Activated CD4-positive, alpha-beta T cell treated with anti-CD3 and anti-CD28 coated beads, Interleukin-2, Interleukin-4, amounts not matched to agents 100 ng/mL and 50 ng/mL, durations not matched to agents 16 hours and 8 hours (primary cell): Measurements from ENCODE around the gene PCNA.
A peak's percentile ranks its signal among the peaks of the same experiment; 100 is the strongest.

Experiments used
- DNase-seq: peaks from one replicate; pipeline ENCODE4 v3.0.0-alpha.2; 2020; ENCODE audit warnings: low spot score

PCNA gene

DNA sequence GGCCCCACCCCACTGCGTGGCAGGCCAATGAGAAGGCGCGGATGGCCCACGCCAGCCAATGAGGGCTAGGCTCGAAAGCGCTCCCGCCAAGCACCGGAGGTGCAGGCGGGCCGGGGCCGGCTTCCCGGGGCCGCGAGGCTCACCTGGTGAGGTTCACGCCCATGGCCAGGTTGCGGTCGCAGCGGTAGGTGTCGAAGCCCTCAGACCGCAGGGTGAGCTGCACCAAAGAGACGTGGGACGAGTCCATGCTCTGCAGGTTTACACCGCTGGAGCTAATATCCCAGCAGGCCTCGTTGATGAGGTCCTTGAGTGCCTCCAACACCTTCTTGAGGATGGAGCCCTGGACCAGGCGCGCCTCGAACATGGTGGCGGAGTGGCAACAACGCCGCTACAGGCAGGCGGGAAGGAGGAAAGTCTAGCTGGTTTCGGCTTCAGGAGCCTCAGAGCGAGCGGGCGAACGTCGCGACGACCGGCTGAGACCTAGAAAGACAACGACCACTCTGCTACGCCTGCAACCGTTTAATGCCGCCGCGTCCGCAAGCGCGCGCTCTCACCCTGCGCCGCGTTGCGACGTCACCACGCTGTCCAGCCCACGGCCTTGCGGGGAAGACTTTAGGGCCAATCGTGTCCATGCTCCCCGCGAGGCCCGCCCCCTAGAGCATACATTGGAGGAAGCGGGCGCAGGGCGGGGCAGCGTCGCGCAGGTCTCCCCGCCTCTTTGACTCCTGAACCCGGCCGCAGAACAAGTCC, at the start of gene PCNA:
TSS of gene PCNA (minus strand) at position 524 of the 750 bp plus-strand sequence. CDS start at position 364, 160 bp downstream.
- DNase-seq: peak; percentile 98

DNA sequence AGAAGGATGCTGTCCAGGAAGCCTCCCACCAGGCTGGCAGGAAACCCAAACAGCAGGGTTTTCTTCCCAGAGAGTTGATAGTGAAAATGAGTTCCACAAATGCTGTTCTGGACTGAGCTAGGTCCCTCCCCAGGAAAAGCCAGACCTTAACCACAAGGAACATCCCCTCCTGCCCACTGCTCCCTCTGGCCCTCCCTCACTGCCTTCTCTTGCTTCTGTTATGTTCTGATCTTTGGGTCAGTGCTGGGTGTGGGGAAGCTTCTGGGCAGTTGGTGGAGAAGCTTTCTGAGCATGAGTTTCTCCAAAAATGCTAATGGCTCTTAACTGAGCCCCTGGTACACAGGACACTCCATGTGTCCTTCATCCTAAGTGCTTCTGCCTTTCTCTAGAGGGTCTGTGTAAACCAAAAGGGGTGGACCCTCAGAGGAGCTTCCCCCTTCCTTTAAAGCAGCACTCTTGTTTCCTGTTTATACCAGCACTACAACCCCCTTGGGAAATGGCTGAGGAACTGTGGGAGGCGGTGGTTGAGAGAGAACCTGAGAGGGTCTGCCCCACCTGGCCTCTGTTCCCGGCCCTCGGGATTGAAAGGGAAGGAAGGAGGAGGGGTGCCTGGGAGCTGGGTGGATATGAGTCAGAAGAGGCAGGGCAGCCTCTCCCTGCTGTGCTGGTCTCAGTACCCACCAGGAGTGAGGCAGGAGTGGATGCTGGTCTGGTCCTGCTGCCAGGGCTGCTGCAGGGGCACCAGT, 49.1 kb upstream of the PCNA start:
- no peak for DNase-seq

DNA sequence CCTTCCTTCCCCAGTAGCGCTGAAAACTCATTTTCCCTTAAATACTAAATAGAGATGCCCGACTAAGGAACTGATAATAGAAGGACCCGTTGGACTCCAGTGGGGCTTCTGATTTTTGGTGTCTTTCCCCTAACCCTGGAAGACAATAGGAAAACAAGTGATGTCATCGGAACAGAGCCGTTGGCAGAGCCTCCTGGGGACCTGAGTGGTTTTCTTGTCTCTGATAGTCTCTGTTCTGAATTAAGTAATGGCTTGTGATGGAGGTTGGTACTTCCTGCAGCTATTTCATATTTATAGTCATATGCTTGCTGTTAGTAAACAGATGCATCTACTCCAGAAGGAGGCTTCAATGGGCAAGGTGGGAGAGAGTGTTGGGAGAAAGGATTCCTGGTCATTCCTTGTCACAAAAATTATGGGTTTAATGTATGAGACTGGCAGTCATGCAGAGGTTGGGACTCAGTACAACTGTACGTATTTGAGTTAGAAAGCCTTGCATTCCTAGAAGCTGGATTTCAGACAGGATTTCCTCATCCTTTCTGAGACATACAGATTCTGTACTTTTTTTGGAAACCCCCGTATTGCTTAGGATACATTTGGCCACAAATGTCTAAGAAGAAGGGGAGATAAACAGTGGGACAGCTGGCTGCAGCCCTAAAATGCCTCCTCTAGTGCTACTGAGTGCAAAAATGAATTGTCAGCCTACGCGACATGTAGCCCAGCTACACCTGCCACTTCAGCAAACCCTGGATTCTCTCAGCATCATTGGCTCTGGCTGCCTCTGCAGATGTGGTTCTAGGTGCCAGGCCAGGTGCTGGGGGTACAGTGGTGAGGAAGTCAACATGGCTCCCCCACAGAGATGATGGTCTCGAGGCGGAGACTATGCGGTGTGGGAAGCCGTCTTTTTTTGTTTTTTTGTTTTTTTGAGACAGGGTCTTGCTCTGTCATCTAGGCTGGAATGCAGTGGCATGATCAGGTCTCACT, 45.2 kb upstream of the PCNA start:
- no peak for DNase-seq

DNA sequence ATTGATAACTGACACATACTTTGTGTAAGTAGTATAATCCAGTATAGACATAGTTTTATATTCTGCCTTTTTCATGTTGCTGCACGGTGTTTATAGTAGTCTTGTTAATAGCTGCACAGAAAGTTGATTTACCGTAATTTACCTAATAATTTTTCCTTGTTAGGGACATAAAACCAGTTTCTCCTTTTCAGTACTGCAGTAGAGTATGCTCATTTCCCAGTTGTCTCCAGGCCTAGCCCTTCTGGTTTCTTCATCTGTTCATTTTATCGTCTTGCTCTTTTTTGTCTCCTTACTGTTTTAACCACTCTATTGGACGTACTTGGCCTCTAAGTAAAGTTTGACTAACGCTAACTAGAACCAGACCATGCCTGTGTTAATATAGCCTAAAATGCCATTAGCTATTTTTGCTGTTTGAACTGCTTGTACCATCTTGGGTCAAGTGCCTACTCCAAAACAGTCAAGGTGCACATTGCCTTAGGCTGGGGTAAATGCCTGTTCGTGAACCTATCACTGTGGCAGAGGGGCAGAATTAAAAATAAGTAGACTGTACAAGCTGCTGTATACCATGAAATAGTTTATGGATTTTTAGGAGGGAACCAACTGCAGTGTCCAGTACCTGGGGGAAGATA, 41.9 kb upstream of the PCNA start:
- no peak for DNase-seq

DNA sequence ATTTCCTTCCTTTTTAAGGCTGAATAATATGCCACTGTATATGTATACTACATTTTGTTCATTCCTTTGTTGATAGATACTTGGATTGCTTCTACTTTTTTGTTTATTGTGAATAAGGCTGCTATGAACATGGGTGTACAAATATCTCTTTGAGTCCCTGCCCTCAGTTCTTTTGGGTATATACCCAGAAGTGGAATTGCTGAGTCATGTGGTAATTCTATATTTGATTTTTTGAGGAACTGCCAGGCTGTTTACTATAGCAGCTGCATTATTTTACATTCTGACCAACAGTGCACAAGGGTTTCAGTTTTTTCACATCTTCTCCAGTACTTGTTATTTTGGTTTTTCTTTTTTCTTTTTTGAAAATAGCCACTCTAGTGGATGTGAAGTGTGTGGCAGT, 41.1 kb upstream of the PCNA start:
- DNase-seq: no peak

DNA sequence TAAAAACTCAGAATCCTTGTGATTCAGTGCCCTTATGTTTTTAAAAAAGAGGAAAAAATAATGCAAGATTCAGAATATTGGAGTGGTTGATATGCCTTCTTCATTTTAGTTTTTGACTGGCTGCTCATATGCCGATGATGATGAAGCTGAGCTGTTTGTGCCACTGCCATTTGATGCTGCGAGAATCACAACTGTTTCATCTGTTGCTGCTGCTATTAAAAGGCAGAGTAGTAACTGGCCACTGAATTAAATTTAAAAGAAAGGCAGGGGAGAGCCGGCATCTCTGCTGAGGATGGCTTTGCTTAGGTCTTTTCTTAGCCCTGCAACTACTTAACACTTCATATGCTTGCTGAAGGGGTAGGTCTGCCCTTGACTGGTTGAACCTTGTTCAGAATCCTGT, 40.2 kb upstream of the PCNA start:
- no peak for DNase-seq

DNA sequence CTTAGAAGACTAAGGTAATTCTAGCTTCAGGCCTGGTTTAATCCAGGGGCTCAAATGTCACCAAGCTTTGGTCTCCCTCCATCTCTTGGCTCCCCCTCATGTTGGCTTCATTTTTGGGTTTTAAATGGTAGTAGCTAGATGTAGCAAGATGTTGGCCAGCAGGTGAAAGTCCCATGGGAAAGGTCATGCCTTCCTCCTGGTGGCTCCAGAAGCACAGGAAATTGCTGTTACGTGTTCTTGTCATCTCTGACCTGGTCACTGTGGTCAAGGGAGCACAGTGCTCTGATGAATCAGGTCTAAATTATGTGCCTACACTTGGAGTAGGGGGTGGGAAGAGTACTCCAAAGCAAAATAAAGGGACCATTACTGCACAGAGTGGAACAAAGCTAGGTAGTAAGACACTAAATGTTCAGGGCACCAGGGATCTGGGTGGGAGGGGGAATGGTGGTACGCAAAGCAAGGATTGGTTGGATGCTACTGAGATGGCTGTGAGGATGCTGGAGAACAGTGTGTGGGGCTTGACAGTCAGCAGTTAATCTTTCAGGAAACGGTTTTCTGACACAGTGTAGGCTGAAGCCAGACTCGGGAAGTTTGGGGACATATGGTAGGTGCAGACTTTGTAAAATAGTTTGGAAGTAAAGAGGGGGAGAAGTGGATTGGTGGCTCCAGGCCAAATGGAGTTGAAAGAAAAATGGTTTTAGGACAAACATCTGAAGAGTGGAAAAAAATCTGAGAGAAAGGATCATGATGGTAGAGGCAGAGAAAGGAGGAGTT, 37.1 kb upstream of the PCNA start:
- DNase-seq: no peak

DNA sequence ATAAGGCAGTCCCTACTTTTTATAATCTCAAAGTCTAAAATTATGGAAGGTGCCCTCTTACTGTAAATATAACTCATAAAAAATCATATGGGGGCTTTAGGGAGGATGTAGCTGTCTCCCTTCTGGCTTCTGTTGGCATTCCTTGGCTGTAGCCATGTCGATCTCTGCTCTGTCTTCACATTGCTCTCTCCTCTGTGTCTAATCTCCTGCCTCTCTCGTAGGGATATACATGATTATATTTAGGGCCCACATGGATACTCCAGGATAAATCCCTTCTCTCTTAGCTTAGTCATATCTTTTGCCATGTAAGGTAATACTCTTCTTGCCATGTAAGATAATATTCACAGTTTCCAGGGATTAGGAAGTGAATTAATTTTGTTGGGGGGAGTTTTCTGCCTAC, 35.6 kb upstream of the PCNA start:
- DNase-seq: no peak

DNA sequence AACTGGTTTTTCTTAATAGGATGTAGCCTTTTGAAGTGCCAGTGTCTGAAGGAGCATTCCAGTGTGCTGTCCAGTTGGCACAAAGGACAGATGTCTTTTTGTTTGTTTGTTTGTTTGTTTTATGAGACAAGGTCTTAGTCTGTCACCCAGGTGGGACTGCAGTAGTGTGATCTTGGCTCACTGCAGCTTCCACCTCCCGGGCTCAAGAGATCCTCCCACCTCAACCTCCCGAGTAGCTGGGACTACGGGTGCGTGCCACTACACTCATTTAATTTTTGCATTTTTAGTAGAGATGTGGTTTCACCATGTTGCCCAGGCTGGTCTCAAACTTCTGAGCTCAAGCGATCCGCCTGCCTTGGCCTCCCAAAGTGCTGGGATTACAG, 34.8 kb upstream of the PCNA start:
- no peak for DNase-seq

DNA sequence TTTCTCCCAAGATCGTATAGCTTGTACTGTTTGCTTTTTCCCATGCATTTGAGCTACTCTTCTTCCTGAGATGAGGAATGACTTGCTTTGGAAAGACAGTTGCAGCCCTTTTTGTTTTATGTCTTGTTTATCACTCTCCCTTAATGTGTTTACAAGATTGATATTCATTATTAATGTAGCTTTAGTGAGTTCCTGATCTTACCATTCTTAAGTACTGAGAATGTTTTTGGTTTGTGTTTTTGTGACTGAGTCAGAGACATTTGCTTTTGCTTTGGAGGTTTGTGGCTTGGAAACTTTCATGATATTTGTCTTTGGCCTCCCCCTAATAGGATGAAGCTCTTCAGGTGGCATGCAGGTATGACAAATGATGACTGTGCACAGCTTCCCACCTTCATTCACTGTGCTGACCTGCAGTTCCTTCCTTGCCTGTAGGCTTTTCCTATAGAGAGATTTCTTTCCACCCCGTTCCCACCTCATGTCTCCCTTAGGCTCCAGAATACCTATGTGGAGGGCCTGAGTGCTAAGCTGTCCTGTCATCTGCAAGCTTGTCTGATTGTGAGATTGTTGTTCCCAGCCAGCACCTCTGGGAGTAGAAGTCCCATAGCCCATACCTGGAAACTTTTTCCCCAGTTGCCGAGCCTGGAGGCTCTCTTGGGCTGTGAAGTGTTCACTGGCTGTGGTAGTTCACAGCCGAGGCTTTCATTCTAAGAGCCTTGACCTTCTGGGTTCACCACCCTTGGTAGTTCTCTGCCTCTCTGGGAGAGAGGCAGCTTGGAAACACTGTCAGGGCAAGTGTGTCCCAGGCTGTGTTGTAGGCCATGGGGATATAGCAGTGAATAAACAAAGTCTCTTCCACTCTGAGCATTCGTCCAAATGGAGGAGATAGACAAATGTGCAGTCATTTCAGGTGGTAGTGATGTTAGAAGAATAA, 34.1 kb upstream of the PCNA start:
- DNase-seq: no peak

DNA sequence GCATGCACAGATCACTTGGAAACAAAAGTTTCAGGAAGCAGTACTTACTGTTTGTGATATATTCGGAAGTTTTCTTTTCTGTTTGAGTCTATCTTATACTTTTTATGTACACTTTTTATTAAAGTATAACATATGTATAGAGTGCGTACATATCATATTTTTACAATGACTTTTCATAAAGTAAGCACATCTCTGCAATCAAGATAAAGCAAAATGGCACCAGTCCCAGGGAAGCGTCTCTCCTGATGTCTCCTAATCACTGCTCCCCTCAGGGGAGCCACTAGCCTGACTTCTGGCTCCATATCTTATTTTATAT, 33.4 kb upstream of the PCNA start:
- no peak for DNase-seq

DNA sequence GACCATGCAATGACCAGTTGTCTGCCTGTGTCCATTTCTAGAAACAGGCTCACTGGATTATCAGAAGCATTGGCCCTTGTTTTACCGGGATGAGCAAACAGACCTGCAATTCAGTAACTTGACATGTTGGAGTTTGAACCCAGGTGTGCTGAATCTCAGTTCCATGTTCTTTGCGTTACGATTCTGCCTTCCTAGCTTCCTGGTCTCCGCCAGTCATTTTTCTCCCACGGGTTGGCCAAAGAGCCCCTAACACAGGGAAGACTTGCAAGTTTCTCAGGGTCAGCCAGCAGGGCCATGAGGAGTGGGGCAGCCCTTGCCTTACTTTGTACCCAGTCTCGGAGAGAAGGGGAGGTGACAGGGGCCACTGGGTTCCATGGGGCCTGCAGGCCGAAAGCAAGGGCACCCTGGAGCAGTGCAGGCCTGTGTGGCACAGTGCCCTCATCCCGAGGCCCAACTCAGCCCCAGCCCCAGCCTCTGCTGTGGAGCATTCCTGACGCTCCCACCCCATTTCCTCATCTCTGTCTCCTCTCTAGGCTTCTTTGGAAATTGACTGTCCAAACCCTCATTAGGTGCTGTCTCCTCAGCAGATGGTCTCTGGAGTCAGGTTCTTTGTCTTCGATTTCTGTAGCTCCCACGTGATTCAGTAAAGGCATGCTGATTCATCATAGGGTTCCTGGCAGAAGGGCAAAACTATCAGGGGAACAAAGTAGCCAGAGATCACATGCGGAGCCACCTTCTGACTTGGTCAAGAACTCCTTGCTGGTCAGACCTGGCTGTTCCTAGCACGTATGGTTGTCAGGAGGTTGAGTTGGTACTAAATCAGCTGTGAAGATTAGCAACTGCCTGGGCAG, 30.7 kb upstream of the PCNA start:
- DNase-seq: no peak

DNA sequence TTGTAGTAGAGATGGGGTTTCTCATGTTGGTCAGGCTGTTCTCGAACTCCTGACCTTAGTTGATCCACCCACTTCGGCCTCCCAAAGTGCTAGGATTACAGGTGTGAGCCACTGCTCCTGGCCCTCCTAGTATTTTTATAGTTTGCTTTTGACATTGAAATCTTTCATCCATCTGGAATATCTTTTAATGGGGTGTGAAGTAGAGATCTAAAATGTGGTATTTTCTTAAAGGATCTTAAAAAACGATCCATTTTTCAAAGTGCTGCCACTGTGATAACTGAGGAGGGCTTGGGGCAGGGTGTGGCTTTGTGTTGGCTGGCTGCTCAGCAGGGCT, 30.1 kb upstream of the PCNA start:
- no peak for DNase-seq

DNA sequence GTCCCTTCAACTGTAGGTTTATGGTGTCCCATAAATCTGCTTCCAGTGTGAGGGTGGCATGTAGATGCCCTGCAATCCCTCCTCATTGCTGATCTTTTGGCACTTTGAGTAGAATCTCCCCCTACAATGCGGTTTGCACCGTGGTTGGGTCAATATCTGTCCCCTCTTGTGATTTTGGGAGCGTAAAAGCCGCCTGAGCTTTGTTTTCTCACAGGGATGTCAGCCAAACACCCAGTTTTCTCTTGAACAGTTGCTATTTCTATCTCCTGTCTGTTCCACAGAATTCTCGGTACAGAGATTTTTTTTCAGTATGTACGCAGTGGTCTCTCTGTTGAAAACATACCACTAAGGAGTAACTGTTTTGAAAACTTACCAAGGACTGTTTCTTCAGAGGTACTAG, 28.8 kb upstream of the PCNA start:
- no peak for DNase-seq

DNA sequence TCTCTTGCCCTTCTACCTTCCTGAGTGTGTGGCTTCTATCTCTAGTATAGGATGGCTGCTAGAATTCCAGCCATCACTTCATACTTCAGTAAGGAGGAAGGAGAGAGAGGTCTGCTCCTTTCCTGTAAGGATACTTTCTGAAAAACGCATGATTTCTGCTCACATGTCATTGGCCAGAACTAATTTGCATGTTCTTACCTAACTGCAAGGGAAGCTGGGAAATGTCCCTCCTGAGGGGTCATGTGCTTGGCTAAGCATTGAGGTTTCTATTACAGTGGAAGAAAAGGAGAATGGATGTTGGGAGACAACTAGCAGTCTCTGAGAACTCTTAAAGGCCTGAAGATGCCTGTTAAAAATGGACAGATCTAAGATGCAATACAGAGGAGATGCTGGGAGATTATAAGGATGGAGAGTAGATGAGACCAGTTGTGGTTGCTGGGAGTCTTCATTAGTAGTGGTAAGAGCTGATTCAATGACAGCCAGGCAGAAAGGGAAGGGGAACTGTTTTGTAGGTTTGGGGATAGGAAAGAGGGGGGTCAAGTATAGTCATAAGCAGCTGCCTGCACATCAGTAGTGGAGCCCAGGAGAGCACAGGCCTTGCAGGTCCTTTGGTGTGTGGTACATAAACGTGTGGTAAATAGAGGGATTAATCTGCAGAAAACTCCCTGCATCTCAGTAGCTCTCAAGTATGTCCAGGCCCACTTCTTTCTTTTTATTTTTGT, 27.3 kb upstream of the PCNA start:
- no peak for DNase-seq

DNA sequence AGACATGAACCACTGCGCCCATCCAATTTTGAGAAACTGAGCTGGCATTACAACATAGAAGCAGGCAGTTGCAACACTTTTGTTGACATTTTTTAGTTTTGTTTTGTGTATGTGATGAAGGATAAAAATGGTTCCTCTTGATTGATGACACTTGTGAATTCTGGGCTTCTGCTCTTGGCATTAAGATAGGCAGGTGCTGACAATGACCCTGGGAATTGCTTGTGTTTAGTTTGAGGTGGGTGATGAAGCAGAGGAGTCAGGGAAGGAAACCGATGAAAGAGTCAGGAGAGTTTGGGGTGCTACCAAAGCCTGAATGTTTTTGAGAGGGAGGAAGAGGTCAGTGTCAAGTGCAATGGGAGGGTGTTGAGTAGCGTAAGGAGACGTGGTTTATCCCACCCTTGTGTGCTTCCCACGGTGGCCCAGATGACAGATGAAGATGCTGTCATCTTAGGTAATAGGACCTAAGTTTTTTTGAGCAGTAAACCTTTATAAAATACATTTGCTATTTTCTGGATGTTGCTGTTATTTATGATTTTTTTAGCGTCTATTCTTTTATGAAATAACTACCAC, 26.4 kb upstream of the PCNA start:
- no peak for DNase-seq

DNA sequence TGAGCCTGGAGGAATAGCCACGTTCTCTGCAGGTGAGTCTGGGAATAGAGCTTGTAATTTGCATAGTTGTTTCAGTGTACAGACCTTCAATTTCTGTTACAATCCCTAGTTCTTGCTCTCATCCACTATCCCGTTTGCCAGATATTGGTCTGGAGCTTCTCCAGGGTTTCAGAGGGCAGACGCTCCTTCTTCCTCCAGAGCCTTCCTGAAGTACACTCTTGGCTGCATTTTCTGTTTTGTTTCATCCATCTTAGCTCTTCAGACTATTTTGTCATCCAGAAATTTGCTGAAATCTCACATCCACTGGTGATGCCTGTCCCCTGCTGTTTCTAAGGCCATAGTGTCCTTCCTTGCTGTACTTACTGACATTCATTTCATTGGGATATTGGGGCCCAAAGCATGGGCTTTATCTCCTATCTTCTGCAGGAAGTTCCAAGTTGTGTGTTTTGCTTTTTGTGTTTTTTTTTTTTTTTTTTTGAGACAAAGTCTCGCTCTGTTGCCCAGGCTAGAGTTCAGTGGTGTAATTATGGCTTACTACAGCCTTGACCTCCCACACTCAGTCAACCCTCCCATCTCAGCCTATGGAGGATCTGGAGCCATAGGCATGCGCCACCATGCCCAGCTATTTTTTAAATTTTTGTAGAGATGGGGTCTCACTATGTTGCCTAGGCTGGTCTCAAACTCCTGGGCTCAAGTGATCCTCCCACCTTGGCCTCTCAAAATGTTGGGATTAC, 25.8 kb upstream of the PCNA start:
- no peak for DNase-seq

DNA sequence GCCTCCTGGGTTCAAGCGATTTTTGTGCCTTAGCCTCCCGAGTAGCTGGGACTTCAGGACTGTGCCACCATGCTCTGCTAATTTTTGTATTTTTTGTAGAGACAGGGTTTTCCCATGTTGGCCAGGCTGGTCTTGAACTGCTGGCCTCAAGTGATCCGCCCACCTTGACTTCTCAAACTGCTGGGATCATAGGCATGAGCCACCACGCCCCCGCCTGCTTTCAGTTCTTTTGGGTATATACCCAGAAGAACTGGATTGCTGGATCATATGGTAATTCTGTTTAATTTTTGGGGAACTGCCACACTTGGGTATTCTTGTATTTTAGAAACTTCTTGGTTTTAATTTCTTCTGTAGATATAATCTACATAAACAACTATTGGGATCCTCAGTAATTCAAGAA, 24.1 kb upstream of the PCNA start:
- DNase-seq: no peak
